Osteocyte (in vitro differentiated cells): ENCODE data around the gene STMP1. TPM values are rescaled to one million over a fixed set of nuclear protein-coding genes. Genes with fewer than 3 reads are reported as not detected.
"Not testable (repeated sequence)": the region's sequence is repeated elsewhere in the genome, so short reads cannot be mapped to it uniquely, and the experiment has no call there.

Experiments
- DNase-seq: peaks from one replicate; pipeline ENCODE4 v3.0.0; 2021; ENCODE audit warnings: mixed read lengths; ENCODE audit not compliant: unreplicated experiment; ENCODE audit errors: extremely low spot score
- H3K27ac Mint-ChIP-seq: one replicate; pipeline ENCODE4 v1.8.0; 2021; ENCODE audit warnings: mild to moderate bottlenecking, mixed read lengths; ENCODE audit not compliant: unreplicated experiment
- H3K27me3 Mint-ChIP-seq: one replicate; pipeline ENCODE4 v1.8.0; 2021; ENCODE audit warnings: mixed read lengths; ENCODE audit not compliant: unreplicated experiment
- H3K36me3 Mint-ChIP-seq: one replicate; pipeline ENCODE4 v1.8.0; 2021; ENCODE audit warnings: mixed read lengths; ENCODE audit not compliant: unreplicated experiment
- H3K4me1 Mint-ChIP-seq: one replicate; pipeline ENCODE4 v1.8.0; 2021; ENCODE audit warnings: mixed read lengths; ENCODE audit not compliant: unreplicated experiment
- H3K4me3 Mint-ChIP-seq: one replicate; pipeline ENCODE4 v1.8.0; 2021; ENCODE audit warnings: mild to moderate bottlenecking, moderate library complexity, mixed read lengths; ENCODE audit not compliant: unreplicated experiment
- H3K9me3 Mint-ChIP-seq: one replicate; pipeline ENCODE4 v1.8.0; 2021; ENCODE audit warnings: mixed read lengths; ENCODE audit not compliant: unreplicated experiment
- CTCF ChIP-seq: fragments of 200-600 bp; sonication (generic); IDR thresholded peaks from 2 replicates; pipeline ENCODE4 v1.5.0; 2021; ENCODE audit warnings: antibody characterized with exemption, mild to moderate bottlenecking, moderate library complexity
- total RNA-seq: library from RNA; stranded (reverse); gene quantifications from 2 replicates; pipeline ENCODE4 v1.2.1, GENCODE V29; 2021

Gene STMP1
- total RNA-seq, 1 donor from 2014 or later, result 45.4 TPM

DNA sequence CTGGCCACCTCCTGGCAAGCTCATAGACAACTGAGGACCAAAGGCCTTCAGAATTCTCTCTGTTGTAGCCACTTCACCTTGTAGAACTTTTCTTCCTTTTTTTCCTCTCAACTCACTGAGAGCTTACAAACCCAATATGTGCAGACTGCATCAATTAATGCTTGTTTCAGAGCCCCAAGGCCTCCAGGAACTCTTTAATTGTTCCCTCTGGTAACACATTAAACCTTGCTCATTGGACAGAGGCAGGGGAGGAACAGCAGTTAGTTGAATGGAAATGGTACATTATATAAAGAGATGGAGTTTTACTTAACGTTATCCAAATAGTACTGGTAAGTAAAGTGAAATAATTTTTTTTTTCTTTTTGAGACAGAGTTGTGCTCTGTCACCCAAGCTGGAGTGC, 25.2 kb downstream of the STMP1 start:
- Mint-ChIP-seq H3K9me3 (no peaks in the 10 kb centered on the region), H3K4me1 (peaks cover 13% of the 10 kb centered on the region), H3K27me3 (no peaks in the 10 kb centered on the region), H3K4me3 (no peak overlapping the region), H3K27ac (no peak overlapping the region), H3K36me3 (peaks cover 12% of the 10 kb centered on the region)
- no peak for DNase-seq
- TF ChIP-seq CTCF, result no peak

DNA sequence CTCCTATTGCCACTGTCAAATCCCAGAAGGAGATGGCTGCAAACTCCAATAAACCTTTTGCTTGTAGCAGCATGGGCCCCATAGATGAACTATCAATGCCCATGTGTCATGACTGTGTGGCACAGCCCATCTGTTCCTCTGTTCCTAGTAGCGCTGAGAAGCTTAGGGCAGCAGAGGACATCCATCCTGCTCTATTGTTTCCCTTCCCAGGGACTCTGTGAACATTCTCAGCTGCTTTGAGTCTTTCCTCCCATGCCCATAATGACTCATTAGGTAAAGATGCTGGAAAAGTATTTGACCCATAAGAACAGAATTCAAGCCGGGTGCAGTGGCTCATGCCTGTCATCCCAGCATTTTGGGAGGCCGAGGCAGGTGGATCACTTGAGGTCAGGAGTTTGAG, 28.3 kb downstream of the STMP1 start:
- no peak for TF ChIP-seq CTCF
- Mint-ChIP-seq H3K4me1 (peaks cover 6% of the 10 kb centered on the region), H3K27ac (no peak overlapping the region), H3K36me3 (peaks cover 16% of the 10 kb centered on the region), H3K9me3 (no peaks in the 10 kb centered on the region), H3K4me3 (no peak overlapping the region), H3K27me3 (no peaks in the 10 kb centered on the region)
- DNase-seq, result no peak

GRCh38 chr7:135692055-135692454, 29.7 kb downstream of the STMP1 start:
- H3K4me3 Mint-ChIP-seq, result no peak overlapping the region
- DNase-seq, result no peak
- peaks cover 6% of the 10 kb centered on the region for H3K4me1 Mint-ChIP-seq
- H3K9me3 Mint-ChIP-seq, result no peaks in the 10 kb centered on the region
- no peak for TF ChIP-seq CTCF
- H3K27me3 Mint-ChIP-seq, result no peaks in the 10 kb centered on the region
- peaks cover 9% of the 10 kb centered on the region for H3K36me3 Mint-ChIP-seq
- H3K27ac Mint-ChIP-seq, result no peak overlapping the region

GRCh38 chr7:135692606-135693005, 30.3 kb downstream of the STMP1 start:
- not testable (repeated sequence) for H3K4me3 Mint-ChIP-seq, H3K27ac Mint-ChIP-seq, DNase-seq, H3K9me3 Mint-ChIP-seq, H3K27me3 Mint-ChIP-seq, H3K36me3 Mint-ChIP-seq, H3K4me1 Mint-ChIP-seq

- TF ChIP-seq CTCF, result no peak
- peaks cover 6% of the 10 kb centered on the region for H3K4me1 Mint-ChIP-seq
Measured at GRCh38 chr7:135693558-135693957, 31.2 kb downstream of the STMP1 start.

More at GRCh38 chr7:135693558-135693957, 31.2 kb downstream of the STMP1 start:
- Mint-ChIP-seq H3K27ac (no peak overlapping the region), H3K36me3 (peaks cover 9% of the 10 kb centered on the region), H3K9me3 (no peaks in the 10 kb centered on the region), H3K27me3 (no peaks in the 10 kb centered on the region), H3K4me3 (no peak overlapping the region)
- DNase-seq, result no peak
